NCI-H510A (cell line): Measurements from ENCODE around the gene MYO7B.
A peak's percentile ranks its signal among the peaks of the same experiment; 100 is the strongest.

Experiments
- DNase-seq: peaks from one replicate; lab custom pipeline; 2025; lab: John Stamatoyannopoulos, UW

The MYO7B gene

GRCh38 chr2:127609818-127610217, 74.3 kb downstream of the MYO7B start:
- DNase-seq, result no peak

GRCh38 chr2:127610561-127610960, 75.1 kb downstream of the MYO7B start:
- DNase-seq, result no peak

- no peak for DNase-seq
Measured at GRCh38 chr2:127611076-127611925, 75.8 kb downstream of the MYO7B start.

GRCh38 chr2:127612111-127612822, 76.8 kb downstream of the MYO7B start:
- DNase-seq, result no peak

GRCh38 chr2:127614246-127614645, 78.8 kb downstream of the MYO7B start:
- no peak for DNase-seq

- no peak for DNase-seq
Measured at GRCh38 chr2:127614731-127615130, 79.2 kb downstream of the MYO7B start.

GRCh38 chr2:127615511-127616166, 80.2 kb downstream of the MYO7B start:
- DNase-seq, result no peak

- DNase-seq, result no peak
Measured at GRCh38 chr2:127618551-127619202, 83.2 kb downstream of the MYO7B start.

GRCh38 chr2:127619203-127619590, 83.7 kb downstream of the MYO7B start:
- no peak for DNase-seq

- DNase-seq, result no peak
Measured at GRCh38 chr2:127619877-127620705, 84.6 kb downstream of the MYO7B start.

GRCh38 chr2:127620866-127621265, 85.4 kb downstream of the MYO7B start:
- no peak for DNase-seq

- DNase-seq, result no peak
Measured at GRCh38 chr2:127621981-127622431, 86.5 kb downstream of the MYO7B start.

GRCh38 chr2:127622561-127623387, 87.3 kb downstream of the MYO7B start:
- no peak for DNase-seq

GRCh38 chr2:127623388-127624319, 88.2 kb downstream of the MYO7B start:
- peak; percentile 75 for DNase-seq

GRCh38 chr2:127624320-127624755, 88.9 kb downstream of the MYO7B start:
- no peak for DNase-seq

- no peak for DNase-seq
Measured at GRCh38 chr2:127624756-127625571, 89.5 kb downstream of the MYO7B start.

- no peak for DNase-seq
Measured at GRCh38 chr2:127625572-127625951, 90.1 kb downstream of the MYO7B start.

- no peak for DNase-seq
Measured at GRCh38 chr2:127626175-127626574, 90.7 kb downstream of the MYO7B start.
